Common myeloid progenitor, CD34-positive (primary cell): ENCODE measurements around the gene HSPB9.
"Not testable (repeated sequence)": the region's sequence is repeated elsewhere in the genome, so short reads cannot be mapped to it uniquely, and the experiment has no call there.

Experiments
- CTCF ChIA-PET: fragments of 350-600 bp; sonication (Branson Sonifier 250); formaldehyde crosslinking; loops from one replicate; lab custom pipeline; 2021; ENCODE audit warnings: antibody characterized with exemption; lab: Charles Lee
- POLR2A ChIA-PET: fragments of 350-600 bp; sonication (Branson Sonifier 250); formaldehyde crosslinking; loops from one replicate; lab custom pipeline; 2021; ENCODE audit warnings: antibody characterized with exemption; lab: Charles Lee
- DNase-seq, 3 donors: peaks; one replicate each; pipeline versions ENCODE4 v3.0.0 to v3.0.0-alpha.2; 2013
- H3K27ac ChIP-seq, 2 experiments: 1 replicate in 1 of 2; 2 replicates in 1 of 2; pipeline ENCODE4 v1.7.0; 2013; ENCODE audit warnings: inconsistent platforms in 2 of 2, low read length in 2 of 2, mild to moderate bottlenecking in 2 of 2, low read depth in 1 of 2, moderate library complexity in 1 of 2; ENCODE audit not compliant: severe bottlenecking in 2 of 2, insufficient read depth in 1 of 2, poor library complexity in 1 of 2
- H3K27me3 ChIP-seq, 5 experiments: replicated peaks in 2 of 5; 1 replicate in 3 of 5; 2 replicates in 2 of 5; pipeline versions ENCODE4 v1.6.1 to v1.7.0; 2013; ENCODE audit warnings: low read length in 4 of 5, mild to moderate bottlenecking in 2 of 5, moderate library complexity in 2 of 5, inconsistent platforms in 1 of 5; ENCODE audit not compliant: insufficient read depth in 5 of 5, control insufficient read depth in 4 of 5
- H3K36me3 ChIP-seq, 4 experiments: 1 replicate in 2 of 4; 2 replicates in 2 of 4; pipeline versions ENCODE4 v1.6.1 to v1.7.0; 2013; ENCODE audit warnings: low read length in 3 of 4, control low read depth in 1 of 4, mild to moderate bottlenecking in 1 of 4; ENCODE audit not compliant: control insufficient read depth in 4 of 4, insufficient read depth in 4 of 4
- H3K4me1 ChIP-seq, 4 experiments: 1 replicate in 3 of 4; 2 replicates in 1 of 4; pipeline versions ENCODE4 v1.6.1 to v1.7.1; 2013; ENCODE audit warnings: low read length in 3 of 4, mild to moderate bottlenecking in 3 of 4, control low read depth in 1 of 4, inconsistent platforms in 1 of 4, moderate library complexity in 1 of 4; ENCODE audit not compliant: control insufficient read depth in 4 of 4, insufficient read depth in 4 of 4; ENCODE audit errors: control extremely low read depth in 1 of 4
- H3K4me3 ChIP-seq, 7 experiments: 1 replicate in 4 of 7; 2 replicates in 3 of 7; pipeline versions ENCODE4 v1.5.1 to v1.7.0; 2013; ENCODE audit warnings: mild to moderate bottlenecking in 7 of 7, low read length in 6 of 7, moderate library complexity in 6 of 7, inconsistent platforms in 2 of 7, low read depth in 2 of 7, control low read depth in 1 of 7; ENCODE audit not compliant: insufficient read depth in 4 of 7, control insufficient read depth in 1 of 7; ENCODE audit errors: extremely low read depth in 1 of 7
- H3K9me3 ChIP-seq, 5 experiments: 1 replicate in 4 of 5; 2 replicates in 1 of 5; pipeline versions ENCODE4 v1.6.1 to v1.7.1; 2013; ENCODE audit warnings: low read length in 4 of 5, mild to moderate bottlenecking in 2 of 5, inconsistent platforms in 1 of 5, low read depth in 1 of 5, moderate library complexity in 1 of 5; ENCODE audit not compliant: control insufficient read depth in 4 of 5, insufficient read depth in 2 of 5; ENCODE audit errors: control extremely low read depth in 1 of 5
- WGBS: methylation state at CpG from one replicate; pipeline ENCODE4 v1.1.5; 2013; ENCODE audit not compliant: insufficient coverage; 5-methylcytosine and 5-hydroxymethylcytosine counted together

The HSPB9 gene

GRCh38 chr17:42142371-42142896 lies 19.8 kb downstream of the HSPB9 start:
- H3K27ac ChIP-seq: peak overlapping the region in 1 of 2 experiments; percentile 19
- peaks cover 0 to 10% (median 1%) of the 10 kb centered on the region in 4 experiments for H3K4me1 ChIP-seq
- DNase-seq: no peak
- WGBS: 84% methylated on average over 6 of the region's 7 CpGs
- no peaks in the 10 kb centered on the region for H3K9me3 ChIP-seq
- H3K36me3 ChIP-seq: peaks cover 3 to 61% (median 20%) of the 10 kb centered on the region in 4 experiments
- H3K27me3 ChIP-seq: no peaks in the 10 kb centered on the region
- ChIA-PET CTCF (interaction anchor here (0.7 to 3.3 kb wide), 5 partner anchors 9 to 131 kb away, joined by 3 to 13 read pairs (median 4); no protein-coding TSS in a partner anchor), POLR2A (no interaction called here)
- H3K4me3 ChIP-seq: no peak overlapping the region

GRCh38 chr17:42143138-42143537 lies 20.5 kb downstream of the HSPB9 start:
- H3K9me3 ChIP-seq, DNase-seq, H3K27me3 ChIP-seq, H3K4me1 ChIP-seq, POLR2A ChIA-PET, H3K4me3 ChIP-seq: not testable (repeated sequence)
- 97% methylated on average over 4 of the region's 4 CpGs for WGBS
- Histone ChIP-seq H3K27ac (peak overlapping the region in 1 of 2 experiments; percentile 19), H3K36me3 (peaks cover 3 to 60% (median 21%) of the 10 kb centered on the region in 4 experiments)
- CTCF ChIA-PET: interaction anchor here (1.0 to 3.3 kb wide), 7 partner anchors 9 to 131 kb away, joined by 3 to 13 read pairs (median 4); no protein-coding TSS in a partner anchor

- POLR2A ChIA-PET: interaction anchor here (0.6 kb wide), 1 partner anchor 33 kb away, joined by 3 read pairs; no protein-coding TSS in a partner anchor
- no peak for DNase-seq
These were observed 24.5 kb downstream of the HSPB9 start for GRCh38 chr17:42146911-42147607.

GRCh38 chr17:42153919-42154742 lies 31.5 kb downstream of the HSPB9 start:
- H3K9me3 ChIP-seq: no peaks in the 10 kb centered on the region
- peaks cover 4 to 11% (median 8%) of the 10 kb centered on the region in 4 experiments for H3K36me3 ChIP-seq
- DNase-seq: peak; percentile 53 to 63 (median 61)
- H3K4me1 ChIP-seq: peaks cover 8 to 15% (median 14%) of the 10 kb centered on the region in 4 experiments
- peak overlapping the region; percentile 92 to 95 for H3K27ac ChIP-seq
- H3K4me3 ChIP-seq: peak overlapping the region; percentile 73 to 98 (median 95)
- ChIA-PET CTCF (interaction anchor here (0.7 to 2.8 kb wide), 6 partner anchors 16 to 36 kb away, joined by 3 to 10 read pairs (median 4); no protein-coding TSS in a partner anchor), POLR2A (interaction anchor here (0.7 to 1.4 kb wide), 4 partner anchors 17 to 20 kb away, joined by 3 to 4 read pairs (median 3); no protein-coding TSS in a partner anchor)
- 23% methylated on average over 4 of the region's 15 CpGs for WGBS
- no peaks in the 10 kb centered on the region for H3K27me3 ChIP-seq

More at GRCh38 chr17:42146911-42147607, 24.5 kb downstream of the HSPB9 start:
- peaks cover 0 to 1% (median 0%) of the 10 kb centered on the region in 4 experiments for H3K4me1 ChIP-seq
- no peaks in the 10 kb centered on the region for H3K9me3 ChIP-seq
- peaks cover 4 to 39% (median 25%) of the 10 kb centered on the region in 4 experiments for H3K36me3 ChIP-seq
- H3K27ac ChIP-seq: no peak overlapping the region
- H3K27me3 ChIP-seq: no peaks in the 10 kb centered on the region
- no peak overlapping the region for H3K4me3 ChIP-seq
- 95% methylated on average over 13 of the region's 13 CpGs for WGBS
- CTCF ChIA-PET: interaction anchor here (0.7 kb wide), 1 partner anchor 27 kb away, joined by 3 read pairs; no protein-coding TSS in a partner anchor

- Histone ChIP-seq H3K27ac (peak overlapping the region in 1 of 2 experiments; percentile 95), H3K4me1 (peaks cover 8 to 15% (median 14%) of the 10 kb centered on the region in 4 experiments), H3K36me3 (peaks cover 4 to 9% (median 7%) of the 10 kb centered on the region in 4 experiments), H3K9me3 (no peaks in the 10 kb centered on the region), H3K4me3 (peak overlapping the region; percentile 13 to 97 (median 93)), H3K27me3 (no peaks in the 10 kb centered on the region)
- no peak for DNase-seq
- CTCF ChIA-PET: interaction anchor here (1.3 to 1.6 kb wide), 2 partner anchors 24 to 43 kb away, joined by 3 to 4 read pairs; partner anchors contain the start of gene DHX58
- POLR2A ChIA-PET: no interaction called here
- whole genome bisulfite sequencing: 72% methylated on average over 16 of the region's 17 CpGs
These were observed 33.0 kb downstream of the HSPB9 start for GRCh38 chr17:42155614-42156045.

- Histone ChIP-seq H3K27ac (no peak overlapping the region), H3K4me1 (peaks cover 0 to 3% (median 3%) of the 10 kb centered on the region in 4 experiments), H3K36me3 (no peaks in the 10 kb centered on the region), H3K4me3 (no peak overlapping the region), H3K9me3 (no peaks in the 10 kb centered on the region), H3K27me3 (no peaks in the 10 kb centered on the region)
- POLR2A ChIA-PET: no interaction called here
- 93% methylated on average over 12 of the region's 14 CpGs for WGBS
- CTCF ChIA-PET: interaction anchor here (0.6 kb wide), 1 partner anchor 62 kb away, joined by 3 read pairs; no protein-coding TSS in a partner anchor
- DNase-seq: no peak
These were observed 37.4 kb downstream of the HSPB9 start for GRCh38 chr17:42159796-42160530.
